GM12892 (cell line): ENCODE data around the gene TBC1D8B. TPM values are rescaled to one million over a fixed set of nuclear protein-coding genes. Genes with fewer than 3 reads are reported as not detected.
"Not testable (repeated sequence)": the region's sequence is repeated elsewhere in the genome, so short reads cannot be mapped to it uniquely, and the experiment has no call there.

Experiments used
- DNase-seq: peaks from one replicate; pipeline ENCODE4 v3.0.0; 2011; ENCODE audit not compliant: insufficient read length
- FAIRE-seq: peaks from 2 replicates; lab custom pipeline; 2011; peaks lifted over from hg19 to GRCh38; lab: Jason Lieb, UNC
- POLR2A ChIP-seq: IDR thresholded peaks from 2 replicates; pipeline ENCODE4 v1.6.1; 2011; ENCODE audit warnings: low read depth, low read length, control low read depth
- POLR2AphosphoS5 ChIP-seq: IDR thresholded peaks from 2 replicates; pipeline ENCODE4 v1.6.1; 2011; ENCODE audit warnings: low read depth, low read length, control low read depth
- TAF1 ChIP-seq: IDR thresholded peaks from 2 replicates; pipeline ENCODE4 v1.6.1; 2011; ENCODE audit warnings: low read depth, mild to moderate bottlenecking, control low read depth, low read length, borderline replicate concordance
- polyA plus RNA-seq: library from polyadenylated mRNA; unstranded; fragments of >200 nt; gene quantifications from one replicate; pipeline ENCODE4 v1.2.1, GENCODE V29; 2012; ENCODE audit warnings: missing spikeins, inconsistent platforms; ENCODE audit not compliant: missing spikeins

TBC1D8B gene
- polyA plus RNA-seq, result 2.8 TPM

DNA sequence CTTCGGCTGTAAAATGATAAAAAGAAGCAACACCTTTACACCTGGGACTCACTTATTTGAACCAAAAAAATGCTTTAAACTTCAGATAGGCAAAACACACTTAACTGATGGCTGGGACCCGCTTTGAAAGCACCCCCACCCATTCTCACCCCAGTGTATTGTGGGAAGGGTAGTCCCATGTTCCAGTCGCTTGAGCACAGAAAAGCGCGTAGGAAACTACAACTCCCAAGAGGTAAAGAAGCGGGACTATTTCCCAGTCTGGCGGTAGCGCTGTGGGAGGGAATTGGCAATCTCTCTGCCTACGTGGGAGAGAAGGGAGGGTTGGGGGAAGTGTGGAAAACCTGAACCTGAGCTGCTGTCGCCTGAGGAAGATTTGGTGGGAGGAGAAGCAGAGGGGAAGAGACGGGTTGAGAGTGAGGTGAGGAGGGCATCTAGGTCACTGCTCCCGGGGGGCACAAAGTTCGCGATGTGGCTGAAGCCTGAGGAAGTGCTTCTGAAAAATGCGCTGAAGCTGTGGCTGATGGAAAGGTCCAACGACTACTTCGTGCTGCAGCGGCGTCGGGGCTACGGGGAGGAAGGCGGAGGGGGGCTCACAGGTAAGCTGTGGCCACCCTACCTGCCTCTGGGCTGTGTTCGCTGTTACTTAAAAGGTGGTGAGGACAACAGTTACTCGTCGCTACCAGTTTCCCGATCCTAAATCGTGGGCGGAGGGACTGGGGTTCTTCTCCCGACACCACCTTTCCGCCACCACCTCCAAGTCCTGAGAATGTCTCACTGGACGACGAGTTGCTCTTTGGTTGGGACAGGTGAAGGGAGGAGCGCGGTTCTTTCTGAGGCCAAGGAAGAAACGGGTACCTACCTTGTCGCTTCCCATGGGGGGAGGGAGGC lies at the start of gene TBC1D8B:
TSS of gene TBC1D8B (plus strand) at position 286 of the 888 bp plus-strand sequence. CDS start at position 467, 181 bp downstream.
- peak; percentile 6 for DNase-seq

DNA sequence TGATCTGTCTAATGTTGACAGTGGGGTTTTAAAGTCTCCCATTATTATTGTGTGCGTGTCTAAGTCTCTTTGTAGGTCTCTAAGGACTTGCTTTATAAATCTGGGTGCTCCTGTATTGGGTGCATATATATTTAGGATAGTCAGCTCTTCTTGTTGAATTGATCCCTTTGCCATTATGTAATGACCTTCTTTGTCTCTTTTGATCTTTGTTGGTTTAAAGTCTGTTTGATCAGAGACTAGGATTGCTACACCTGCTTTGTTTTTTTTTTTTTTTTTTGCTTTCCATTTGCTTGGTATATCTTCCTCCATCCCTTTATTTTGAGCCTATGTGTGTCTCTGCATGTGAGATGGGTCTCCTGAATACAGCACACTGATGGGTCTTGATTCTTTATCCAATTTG lies 33.2 kb upstream of the TBC1D8B start:
- not testable (repeated sequence) for DNase-seq, FAIRE-seq

More for the DNA sequence above, at the start of gene TBC1D8B:
- TF ChIP-seq POLR2AphosphoS5, result no peak
- TF ChIP-seq POLR2A, result no peak
- TF ChIP-seq TAF1, result no peak
- peak; percentile 78 for FAIRE-seq

DNA sequence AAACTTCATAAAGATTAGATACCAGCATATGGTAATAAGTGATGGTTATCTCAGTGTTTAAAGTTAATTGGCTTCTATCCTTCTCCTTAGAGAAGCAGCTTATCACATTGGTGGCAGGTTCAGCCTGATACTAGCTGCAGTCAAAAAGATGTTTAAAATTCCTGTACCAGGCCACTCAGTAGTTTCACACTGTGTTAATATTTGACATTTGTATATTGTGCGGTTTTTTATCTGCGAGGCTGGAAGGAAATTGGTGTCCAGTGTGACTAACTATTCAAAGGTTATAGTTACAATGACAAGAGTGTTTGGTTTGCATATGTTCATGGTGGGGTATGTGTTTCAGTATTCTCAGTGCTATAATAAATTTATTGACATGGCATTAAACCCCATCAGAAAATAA lies 27.5 kb upstream of the TBC1D8B start:
- FAIRE-seq (no peak), DNase-seq (no peak)
- TF ChIP-seq TAF1, result no peak
- TF ChIP-seq POLR2A, result no peak
- no peak for TF ChIP-seq POLR2AphosphoS5

DNA sequence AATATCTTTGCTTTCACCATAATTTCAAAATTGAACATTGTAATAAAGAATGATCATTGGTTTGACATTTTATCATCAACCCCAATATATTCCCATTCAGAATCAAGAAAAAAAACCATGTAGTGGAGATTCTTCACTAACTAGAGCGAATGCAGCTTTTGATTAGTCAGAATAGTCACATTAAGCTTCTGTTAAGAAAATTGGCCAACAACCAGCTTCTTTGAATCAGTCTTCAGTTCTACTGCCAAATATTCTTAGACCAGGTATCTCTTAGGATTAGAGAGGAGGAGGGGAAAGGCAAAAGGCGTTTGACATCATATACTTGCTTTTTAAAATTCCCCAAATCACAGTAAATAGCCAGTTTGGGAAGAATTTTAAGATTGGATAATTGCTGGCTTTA lies 22.2 kb upstream of the TBC1D8B start:
- FAIRE-seq, result no peak
- no peak for DNase-seq
- TF ChIP-seq TAF1, result no peak
- no peak for TF ChIP-seq POLR2AphosphoS5
- no peak for TF ChIP-seq POLR2A

GRCh38 chrX:106780664-106781377 lies 21.7 kb upstream of the TBC1D8B start:
- FAIRE-seq (no peak), DNase-seq (no peak)
- TF ChIP-seq POLR2AphosphoS5 (no peak), TAF1 (no peak), POLR2A (no peak)

GRCh38 chrX:106783716-106784115 lies 18.8 kb upstream of the TBC1D8B start:
- DNase-seq (no peak), FAIRE-seq (no peak)
- no peak for TF ChIP-seq POLR2AphosphoS5
- TF ChIP-seq TAF1, result no peak
- no peak for TF ChIP-seq POLR2A

GRCh38 chrX:106791495-106791894 lies 11.0 kb upstream of the TBC1D8B start:
- no peak for TF ChIP-seq POLR2AphosphoS5
- TF ChIP-seq POLR2A, result no peak
- TF ChIP-seq TAF1, result no peak
- no peak for DNase-seq
- FAIRE-seq, result no peak

GRCh38 chrX:106802063-106802387 lies 448 bp upstream of the TBC1D8B start:
- FAIRE-seq (no peak), DNase-seq (no peak)
- no peak for TF ChIP-seq TAF1
- TF ChIP-seq POLR2A, result no peak
- TF ChIP-seq POLR2AphosphoS5, result no peak

- TF ChIP-seq TAF1 (no peak), POLR2A (no peak), POLR2AphosphoS5 (no peak)
- FAIRE-seq (no peak), DNase-seq (no peak)
Measured at GRCh38 chrX:106811131-106811910, 8.8 kb downstream of the TBC1D8B start.

- DNase-seq, FAIRE-seq: not testable (repeated sequence)
Measured at GRCh38 chrX:106812930-106813329, 10.5 kb downstream of the TBC1D8B start.

DNA sequence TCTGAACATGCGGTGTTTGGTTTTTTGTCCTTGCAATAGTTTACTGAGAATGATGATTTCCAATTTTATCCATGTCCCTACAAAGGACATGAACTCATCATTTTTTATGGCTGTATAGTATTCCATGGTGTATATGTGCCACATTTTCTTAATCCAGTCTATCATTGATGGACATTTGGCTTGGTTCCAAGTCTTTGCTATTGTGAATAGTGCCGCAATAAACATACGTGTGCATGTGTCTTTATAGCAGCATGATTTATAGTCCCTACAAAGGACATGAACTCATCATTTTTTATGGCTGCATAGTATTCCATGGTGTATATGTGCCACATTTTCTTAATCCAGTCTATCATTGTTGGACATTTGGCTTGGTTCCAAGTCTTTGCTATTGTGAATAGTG lies 11.6 kb downstream of the TBC1D8B start:
- FAIRE-seq, DNase-seq: not testable (repeated sequence)
